WTC11 (cell line): ENCODE data around the gene UTF1. TPM values are rescaled to one million over a fixed set of nuclear protein-coding genes. Genes with fewer than 3 reads are reported as not detected.

Source experiments
- ATAC-seq: fragments of 200-7000 bp; cut with Tn5 transposase; 2 replicates; pipeline ENCODE4 v1.10.0; 2021; ENCODE audit warnings: mild to moderate bottlenecking, moderate library complexity
- CTCF ChIA-PET: fragments of 300-600 bp; sonication (Branson Sonifier 250); formaldehyde crosslinking; loops from one replicate; lab custom pipeline; 2021; ENCODE audit warnings: antibody characterized with exemption; lab: Charles Lee
- POLR2A ChIA-PET: fragments of 350-600 bp; sonication (Branson Sonifier 250); formaldehyde crosslinking; loops from one replicate; lab custom pipeline; 2021; ENCODE audit warnings: antibody characterized with exemption; lab: Charles Lee
- DNase-seq: peaks from one replicate; pipeline ENCODE4 v3.0.0; 2021; ENCODE audit warnings: low spot score
- H3K27ac Mint-ChIP-seq: 2 replicates; pipeline ENCODE4 v1.8.0; 2021; ENCODE audit warnings: mixed read lengths
- H3K27me3 Mint-ChIP-seq: 2 replicates; pipeline ENCODE4 v1.8.0; 2021; ENCODE audit warnings: low read depth, mild to moderate bottlenecking, moderate library complexity, mixed read lengths
- H3K36me3 Mint-ChIP-seq: 2 replicates; pipeline ENCODE4 v1.8.0; 2021; ENCODE audit warnings: mixed read lengths
- H3K4me1 Mint-ChIP-seq: 2 replicates; pipeline ENCODE4 v1.8.0; 2022; ENCODE audit warnings: mixed read lengths
- H3K4me3 Mint-ChIP-seq: 2 replicates; pipeline ENCODE4 v1.8.0; 2021; ENCODE audit warnings: mild to moderate bottlenecking, moderate library complexity, mixed read lengths
- H3K9me3 Mint-ChIP-seq: 2 replicates; pipeline ENCODE4 v1.8.0; 2021; ENCODE audit warnings: mixed read lengths
- ATF1 ChIP-seq: sonication (generic); formaldehyde crosslinking; IDR thresholded peaks from 2 replicates; pipeline ENCODE4 v1.8.1; 2023; ENCODE audit warnings: mild to moderate bottlenecking, moderate library complexity, missing genetic modification reagents
- FOXJ3 ChIP-seq: sonication (generic); formaldehyde crosslinking; IDR thresholded peaks from 2 replicates; pipeline ENCODE4 v1.9.0; 2021; ENCODE audit warnings: missing genetic modification reagents, mild to moderate bottlenecking, borderline replicate concordance
- FOXK1 ChIP-seq: sonication (generic); formaldehyde crosslinking; IDR thresholded peaks from 2 replicates; pipeline ENCODE4 v1.8.0; 2022; ENCODE audit warnings: mild to moderate bottlenecking, moderate library complexity, missing genetic modification reagents
- FOXP4 ChIP-seq: sonication (generic); formaldehyde crosslinking; IDR thresholded peaks from 2 replicates; pipeline ENCODE4 v1.8.0; 2022; ENCODE audit warnings: mild to moderate bottlenecking, missing genetic modification reagents
- HMGA2 ChIP-seq: fragments of 250-450 bp; sonication (Bioruptor Pico); IDR thresholded peaks from 2 replicates; pipeline ENCODE4 v1.4.0; 2021; ENCODE audit warnings: mild to moderate bottlenecking, moderate library complexity
- HMGXB4 ChIP-seq: sonication (generic); formaldehyde crosslinking; IDR thresholded peaks from 2 replicates; pipeline ENCODE4 v1.8.1; 2023; ENCODE audit warnings: mild to moderate bottlenecking, moderate library complexity, missing genetic modification reagents
- IRF1 ChIP-seq: sonication (generic); formaldehyde crosslinking; IDR thresholded peaks from 2 replicates; pipeline ENCODE4 v1.8.0; 2023; ENCODE audit warnings: missing genetic modification reagents
- JAZF1 ChIP-seq: fragments of 250-450 bp; sonication (Bioruptor Pico); IDR thresholded peaks from 2 replicates; pipeline ENCODE4 v1.9.0; 2021; ENCODE audit warnings: moderate library complexity, mild to moderate bottlenecking, inconsistent platforms
- JUN ChIP-seq: sonication (generic); formaldehyde crosslinking; IDR thresholded peaks from 2 replicates; pipeline ENCODE4 v1.8.0; 2023; ENCODE audit warnings: mild to moderate bottlenecking, missing genetic modification reagents
- NR3C1 ChIP-seq: sonication (generic); formaldehyde crosslinking; conservative IDR thresholded peaks from 2 replicates; pipeline ENCODE4 v1.8.1; 2023; ENCODE audit warnings: low read depth, mild to moderate bottlenecking, missing genetic modification reagents
- RELA ChIP-seq: sonication (generic); formaldehyde crosslinking; IDR thresholded peaks from 2 replicates; pipeline ENCODE4 v1.8.1; 2022; ENCODE audit warnings: missing genetic modification reagents, mild to moderate bottlenecking, borderline replicate concordance
- SMAD3 ChIP-seq: sonication (generic); formaldehyde crosslinking; IDR thresholded peaks from 2 replicates; pipeline ENCODE4 v1.8.0; 2022; ENCODE audit warnings: missing genetic modification reagents, mild to moderate bottlenecking, borderline replicate concordance
- TP53 ChIP-seq: sonication (generic); formaldehyde crosslinking; IDR thresholded peaks from 2 replicates; pipeline ENCODE4 v1.8.1; 2023; ENCODE audit warnings: mild to moderate bottlenecking, missing genetic modification reagents
- ZBTB43 ChIP-seq: sonication (generic); formaldehyde crosslinking; IDR thresholded peaks from 2 replicates; pipeline ENCODE4 v1.8.1; 2023; ENCODE audit warnings: mild to moderate bottlenecking, missing genetic modification reagents
- ZMAT4 ChIP-seq: fragments of 250-450 bp; sonication (Bioruptor Pico); IDR thresholded peaks from 2 replicates; pipeline ENCODE4 v1.9.0; 2021; ENCODE audit warnings: mild to moderate bottlenecking
- ZNF219 ChIP-seq: sonication (generic); formaldehyde crosslinking; IDR thresholded peaks from 2 replicates; pipeline ENCODE4 v1.8.0; 2023; ENCODE audit warnings: missing genetic modification reagents, mild to moderate bottlenecking, borderline replicate concordance
- ZSCAN18 ChIP-seq: fragments of 250-450 bp; sonication (Bioruptor Pico); IDR thresholded peaks from 2 replicates; pipeline ENCODE4 v2.1.2; 2022; ENCODE audit warnings: mild to moderate bottlenecking, moderate library complexity
- total RNA-seq: library from RNA; stranded (reverse); gene quantifications from 3 replicates; pipeline ENCODE4 v1.2.3, GENCODE V29; 2021

UTF1 gene
- total RNA-seq, 1 experiment from 2014 or later, result 196 TPM

GRCh38 chr10:133199488-133199885 lies 30.5 kb upstream of the UTF1 start:
- no peak for ATAC-seq
- POLR2A ChIA-PET, result no interaction called here
- CTCF ChIA-PET, result no interaction called here

More at GRCh38 chr10:133199488-133199885, 30.5 kb upstream of the UTF1 start:
- H3K9me3 Mint-ChIP-seq, result peaks cover 4% of the 10 kb centered on the region
- no peaks in the 10 kb centered on the region for H3K36me3 Mint-ChIP-seq
- no peak for DNase-seq
- no peaks in the 10 kb centered on the region for H3K4me1 Mint-ChIP-seq
- H3K27ac Mint-ChIP-seq, result 0 out of 2 replicates have a peak overlapping the region, but pooled peaks have one; percentile 49
- TF ChIP-seq ZMAT4 (CRISPR knock-in tag), result no peak
- no peak for TF ChIP-seq IRF1 (CRISPR knock-in tag)
- TF ChIP-seq HMGA2, result no peak
- no peak for TF ChIP-seq ZNF219 (CRISPR knock-in tag)
- no peak for TF ChIP-seq FOXK1 (CRISPR knock-in tag)
- TF ChIP-seq FOXJ3 (CRISPR knock-in tag), result no peak
- TF ChIP-seq RELA, result no peak
- TF ChIP-seq ZSCAN18 (CRISPR knock-in tag), result no peak
- no peak for TF ChIP-seq JAZF1
- no peak for TF ChIP-seq HMGXB4 (CRISPR knock-in tag)
- no peak for TF ChIP-seq JUN (CRISPR knock-in tag)
- TF ChIP-seq FOXP4 (CRISPR knock-in tag), result no peak
- TF ChIP-seq TP53 (CRISPR knock-in tag), result no peak
- no peak for TF ChIP-seq ATF1 (CRISPR knock-in tag)
- no peak for TF ChIP-seq ZBTB43 (CRISPR knock-in tag)
- TF ChIP-seq SMAD3 (CRISPR knock-in tag), result no peak
- no peak for TF ChIP-seq NR3C1 (CRISPR knock-in tag)
- no peak overlapping the region for H3K4me3 Mint-ChIP-seq
- H3K27me3 Mint-ChIP-seq, result no peaks in the 10 kb centered on the region
